Stomach (tissue), 4 donors: Measurements from ENCODE around the gene RELA.

ENCODE experiments used
- CTCF ChIP-seq, 7 experiments: fragments of 450-650 bp in 4 of 7; fragments of 200-600 bp in 3 of 7; sonication (generic) in 3 of 7; IDR thresholded peaks; one replicate each; pipeline ENCODE4 v1.5.1; 2016 to 2019; ENCODE audit warnings: antibody characterized with exemption in 7 of 7, control low read depth in 2 of 7, mild to moderate bottlenecking in 1 of 7
- POLR2A ChIP-seq, 4 donors: fragments of 450-650 bp; IDR thresholded peaks; one replicate each; pipeline ENCODE4 v1.6.1; 2016; ENCODE audit warnings: antibody characterized with exemption in 4 of 4, control low read depth in 2 of 4, mild to moderate bottlenecking in 1 of 4, moderate library complexity in 1 of 4

GRCh38 chr11:65653229-65654225 lies 9.2 kb downstream of the RELA start:
- no peak for TF ChIP-seq CTCF (IDR thresholded peaks at IDR 0.05)
- TF ChIP-seq POLR2A (IDR thresholded peaks at IDR 0.05), result no peak
